ENCODE results near the gene GSPT2.

Gene GSPT2

DNA sequence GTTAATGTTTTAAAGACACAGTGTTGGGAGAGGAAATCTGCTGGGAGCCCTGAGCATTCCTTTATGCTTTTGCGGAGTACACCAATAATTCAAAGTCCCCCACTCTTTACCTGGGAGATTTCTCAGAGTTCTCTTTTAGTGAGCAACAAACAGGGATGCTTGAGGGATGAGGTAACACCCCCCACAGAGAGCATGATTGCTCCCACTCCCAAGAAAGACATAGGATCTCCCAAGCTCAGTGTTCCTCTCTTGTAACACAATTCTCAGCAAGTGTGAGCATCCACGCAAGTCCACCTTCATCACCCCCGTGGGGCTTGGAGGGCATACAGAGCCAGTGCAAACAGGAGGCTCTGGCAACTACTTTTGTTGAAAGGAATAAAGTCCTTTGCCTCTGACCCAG is 36.1 kb downstream of the GSPT2 start:
- TF ChIP-seq, protein P1, sequence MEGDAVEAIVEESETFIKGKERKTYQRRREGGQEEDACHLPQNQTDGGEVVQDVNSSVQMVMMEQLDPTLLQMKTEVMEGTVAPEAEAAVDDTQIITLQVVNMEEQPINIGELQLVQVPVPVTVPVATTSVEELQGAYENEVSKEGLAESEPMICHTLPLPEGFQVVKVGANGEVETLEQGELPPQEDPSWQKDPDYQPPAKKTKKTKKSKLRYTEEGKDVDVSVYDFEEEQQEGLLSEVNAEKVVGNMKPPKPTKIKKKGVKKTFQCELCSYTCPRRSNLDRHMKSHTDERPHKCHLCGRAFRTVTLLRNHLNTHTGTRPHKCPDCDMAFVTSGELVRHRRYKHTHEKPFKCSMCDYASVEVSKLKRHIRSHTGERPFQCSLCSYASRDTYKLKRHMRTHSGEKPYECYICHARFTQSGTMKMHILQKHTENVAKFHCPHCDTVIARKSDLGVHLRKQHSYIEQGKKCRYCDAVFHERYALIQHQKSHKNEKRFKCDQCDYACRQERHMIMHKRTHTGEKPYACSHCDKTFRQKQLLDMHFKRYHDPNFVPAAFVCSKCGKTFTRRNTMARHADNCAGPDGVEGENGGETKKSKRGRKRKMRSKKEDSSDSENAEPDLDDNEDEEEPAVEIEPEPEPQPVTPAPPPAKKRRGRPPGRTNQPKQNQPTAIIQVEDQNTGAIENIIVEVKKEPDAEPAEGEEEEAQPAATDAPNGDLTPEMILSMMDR (IDR thresholded peaks at IDR 0.05; ENCODE audit: low read depth, low read length) = no peak
- no peak for DNase-seq (ENCODE audit: low read depth, low spot score)
- in situ Hi-C loops (cut with HindIII; ENCODE audit: low sequenced_read_pairs) = no loop called here
- H3K4me3 ChIP-seq (ENCODE audit: low read depth, low read length) = no peak overlapping the region

DNA sequence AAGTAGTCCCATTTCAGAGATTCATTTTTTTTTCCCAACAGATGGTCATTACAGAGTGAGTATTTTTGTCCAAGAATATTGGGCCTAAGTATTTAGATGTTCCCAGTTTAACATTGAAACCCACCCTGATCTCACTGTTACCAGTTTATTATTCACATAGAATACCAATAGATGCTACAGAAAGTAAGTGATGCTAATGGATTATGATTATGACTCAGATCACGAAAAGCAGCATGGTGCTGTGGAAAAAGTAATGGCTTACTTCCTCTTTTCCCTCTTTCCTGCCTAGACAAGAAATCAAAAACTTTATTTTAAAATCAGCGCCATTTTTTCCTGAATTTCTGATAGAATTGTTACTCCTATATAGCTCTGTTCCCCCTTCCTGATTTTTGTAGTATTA is 51.9 kb downstream of the GSPT2 start:
- no peak for DNase-seq (ENCODE audit: low read depth, low spot score)
- TF ChIP-seq, protein P1 (IDR thresholded peaks at IDR 0.05; ENCODE audit: low read depth, low read length) = no peak
- in situ Hi-C loops (cut with HindIII; ENCODE audit: low sequenced_read_pairs) = no loop called here
- no peak overlapping the region for H3K4me3 ChIP-seq (ENCODE audit: low read depth, low read length)

Measured in astrocyte of the spinal cord (primary cell).